HG03439 (cell line): ENCODE data around the gene HOXC4.

Experiments used
- ATAC-seq: cut with Tn5 transposase; IDR thresholded peaks from one replicate; pipeline ENCODE4 v1.9.1; 2021; ENCODE audit warnings: mild to moderate bottlenecking, moderate library complexity; ENCODE audit not compliant: unreplicated experiment

Gene HOXC4

GRCh38 chr12:54027442-54027786, 26.2 kb upstream of the HOXC4 start:
- ATAC-seq, result no peak

- ATAC-seq, result no peak
Observed at GRCh38 chr12:54028314-54029201, 25.1 kb upstream of the HOXC4 start, which contains the start of gene HOXC6. Gene HOXC6 (plus strand): TSS chr12:54028440. CDS start chr12:54028522, 82 bp downstream.

- no peak for ATAC-seq
Observed at GRCh38 chr12:54029529-54030441, 23.9 kb upstream of the HOXC4 start.

GRCh38 chr12:54030442-54030801, 23.2 kb upstream of the HOXC4 start:
- no peak for ATAC-seq

- no peak for ATAC-seq
Observed at GRCh38 chr12:54030889-54031471, 22.7 kb upstream of the HOXC4 start.

GRCh38 chr12:54031480-54031879, 22.2 kb upstream of the HOXC4 start:
- ATAC-seq, result no peak

- no peak for ATAC-seq
Observed at GRCh38 chr12:54032086-54032619, 21.5 kb upstream of the HOXC4 start.

- no peak for ATAC-seq
Observed at GRCh38 chr12:54032627-54033100, 21.0 kb upstream of the HOXC4 start, which contains the start of gene HOXC5. Gene HOXC5 (plus strand): TSS chr12:54033050. CDS start chr12:54033123, 73 bp downstream.

GRCh38 chr12:54033106-54033979, 20.3 kb upstream of the HOXC4 start:
- no peak for ATAC-seq

- ATAC-seq, result no peak
Observed at GRCh38 chr12:54033980-54034784, 19.5 kb upstream of the HOXC4 start.

GRCh38 chr12:54034785-54035310, 18.8 kb upstream of the HOXC4 start:
- ATAC-seq, result no peak

GRCh38 chr12:54035568-54036264, 17.9 kb upstream of the HOXC4 start:
- ATAC-seq, result no peak

GRCh38 chr12:54036620-54037359, 16.8 kb upstream of the HOXC4 start:
- ATAC-seq, result no peak

- no peak for ATAC-seq
Observed at GRCh38 chr12:54037360-54038283, 16.0 kb upstream of the HOXC4 start.

GRCh38 chr12:54038284-54038870, 15.3 kb upstream of the HOXC4 start:
- no peak for ATAC-seq

- no peak for ATAC-seq
Observed at GRCh38 chr12:54038871-54039414, 14.7 kb upstream of the HOXC4 start.
